Astrocyte (in vitro differentiated cells and primary cell): ENCODE measurements around the gene AP3S2. TPM values are rescaled to one million over a fixed set of nuclear protein-coding genes. Genes with fewer than 3 reads are reported as not detected.

Experiments
- DNase-seq: peaks from one replicate; pipeline ENCODE4 v3.0.0-alpha.2; 2010; ENCODE audit warnings: low read depth
- FAIRE-seq: peaks from 2 replicates; lab custom pipeline; 2011; peaks lifted over from hg19 to GRCh38; lab: Jason Lieb, UNC
- H2AFZ ChIP-seq: 2 replicates; pipeline ENCODE4 v1.6.0; 2012; ENCODE audit warnings: low read depth, low read length, inconsistent platforms
- H3K27ac ChIP-seq: 2 replicates; pipeline ENCODE4 v1.5.1; 2011; ENCODE audit warnings: low read depth, low read length, inconsistent platforms
- H3K27me3 ChIP-seq: 2 replicates; pipeline ENCODE4 v1.6.0; 2011; ENCODE audit warnings: low read length, inconsistent platforms; ENCODE audit not compliant: insufficient read depth
- H3K36me3 ChIP-seq: 2 replicates; pipeline ENCODE4 v1.5.1; 2011; ENCODE audit warnings: low read length, inconsistent platforms; ENCODE audit not compliant: insufficient read depth
- H3K4me1 ChIP-seq: 2 replicates; pipeline ENCODE4 v1.5.1; 2011; ENCODE audit warnings: low read length, inconsistent platforms; ENCODE audit not compliant: insufficient read depth
- H3K4me2 ChIP-seq: 2 replicates; pipeline ENCODE4 v1.6.0; 2012; ENCODE audit warnings: low read length, inconsistent platforms
- H3K4me3 ChIP-seq: 2 replicates; pipeline ENCODE4 v1.5.1; 2011; ENCODE audit warnings: low read depth, mild to moderate bottlenecking, low read length, inconsistent platforms; ENCODE audit not compliant: insufficient read depth
- H3K79me2 ChIP-seq: 2 replicates; pipeline ENCODE4 v1.6.0; 2012; ENCODE audit warnings: mild to moderate bottlenecking, low read length, inconsistent platforms; ENCODE audit not compliant: insufficient read depth
- H3K9ac ChIP-seq: 2 replicates; pipeline ENCODE4 v1.6.0; 2012; ENCODE audit warnings: mild to moderate bottlenecking, low read length, inconsistent platforms
- H3K9me3 ChIP-seq: 2 replicates; pipeline ENCODE4 v1.5.1; 2012; ENCODE audit warnings: low read depth, mild to moderate bottlenecking, low read length, inconsistent platforms; ENCODE audit not compliant: insufficient read depth
- H4K20me1 ChIP-seq: 2 replicates; pipeline ENCODE4 v1.6.0; 2012; ENCODE audit warnings: low read length, inconsistent platforms; ENCODE audit not compliant: insufficient read depth
- H3K27ac Mint-ChIP-seq: one replicate; pipeline ENCODE4 v1.8.0; 2021; ENCODE audit warnings: mild to moderate bottlenecking, mixed read lengths; ENCODE audit not compliant: unreplicated experiment
- H3K27me3 Mint-ChIP-seq: one replicate; pipeline ENCODE4 v1.8.0; 2021; ENCODE audit warnings: low read depth, mixed read lengths; ENCODE audit not compliant: unreplicated experiment
- H3K36me3 Mint-ChIP-seq: one replicate; pipeline ENCODE4 v1.8.0; 2021; ENCODE audit warnings: low read depth, mixed read lengths; ENCODE audit not compliant: unreplicated experiment
- H3K4me1 Mint-ChIP-seq: one replicate; pipeline ENCODE4 v1.8.0; 2021; ENCODE audit warnings: low read depth, mixed read lengths; ENCODE audit not compliant: unreplicated experiment
- H3K4me3 Mint-ChIP-seq: one replicate; pipeline ENCODE4 v1.8.0; 2021; ENCODE audit warnings: mild to moderate bottlenecking, moderate library complexity, mixed read lengths; ENCODE audit not compliant: unreplicated experiment
- H3K9me3 Mint-ChIP-seq: one replicate; pipeline ENCODE4 v1.8.0; 2021; ENCODE audit warnings: mild to moderate bottlenecking, mixed read lengths; ENCODE audit not compliant: unreplicated experiment
- CTCF ChIP-seq: IDR thresholded peaks from 2 replicates; pipeline ENCODE4 v1.5.1; 2011; ENCODE audit warnings: low read depth, mild to moderate bottlenecking, inconsistent platforms, low read length, moderate library complexity; ENCODE audit not compliant: insufficient read depth
- EZH2 ChIP-seq: IDR thresholded peaks from 2 replicates; pipeline ENCODE4 v1.6.1; 2012; ENCODE audit warnings: mild to moderate bottlenecking, low read length, inconsistent platforms; ENCODE audit not compliant: insufficient read depth
- total RNA-seq: library from RNA; stranded (reverse); gene quantifications from 2 replicates; pipeline ENCODE4 v1.2.1, GENCODE V29; 2021

Gene AP3S2
- total RNA-seq, 1 donor from 2014 or later = 41.2 TPM

GRCh38 chr15:89799011-89799911 is 94.5 kb downstream of the AP3S2 start:
- peaks cover 3% of the 10 kb centered on the region for H3K4me1 Mint-ChIP-seq
- no peaks in the 10 kb centered on the region for H3K36me3 Mint-ChIP-seq
- no peak overlapping the region for H3K27ac Mint-ChIP-seq
- Histone ChIP-seq H3K27ac (no peak overlapping the region), H2AFZ (no peak overlapping the region), H3K9ac (no peak overlapping the region), H3K27me3 (no peaks in the 10 kb centered on the region), H3K9me3 (no peaks in the 10 kb centered on the region), H3K4me3 (no peak overlapping the region), H3K79me2 (no peaks in the 10 kb centered on the region), H3K36me3 (peaks cover 27% of the 10 kb centered on the region), H4K20me1 (peaks cover 11% of the 10 kb centered on the region), H3K4me1 (peaks cover 10% of the 10 kb centered on the region), H3K4me2 (no peak overlapping the region)
- TF ChIP-seq CTCF (no peak), EZH2 (no peak)
- H3K27me3 Mint-ChIP-seq = peaks cover 47% of the 10 kb centered on the region
- no peak for DNase-seq
- no peak overlapping the region for H3K4me3 Mint-ChIP-seq
- FAIRE-seq = no peak
- peaks cover 6% of the 10 kb centered on the region for H3K9me3 Mint-ChIP-seq

- Histone ChIP-seq H3K4me2 (no peak overlapping the region), H2AFZ (no peak overlapping the region), H3K79me2 (no peaks in the 10 kb centered on the region), H3K36me3 (peaks cover 27% of the 10 kb centered on the region), H3K9ac (no peak overlapping the region), H3K9me3 (no peaks in the 10 kb centered on the region), H3K4me3 (no peak overlapping the region), H3K27me3 (no peaks in the 10 kb centered on the region), H4K20me1 (peaks cover 11% of the 10 kb centered on the region), H3K4me1 (peaks cover 10% of the 10 kb centered on the region), H3K27ac (no peak overlapping the region)
- H3K27me3 Mint-ChIP-seq = peaks cover 49% of the 10 kb centered on the region
- FAIRE-seq (no peak), DNase-seq (no peak)
- H3K4me3 Mint-ChIP-seq = no peak overlapping the region
- H3K4me1 Mint-ChIP-seq = peaks cover 3% of the 10 kb centered on the region
- peak overlapping the region; percentile 14 for H3K27ac Mint-ChIP-seq
- H3K36me3 Mint-ChIP-seq = no peaks in the 10 kb centered on the region
- peaks cover 6% of the 10 kb centered on the region for H3K9me3 Mint-ChIP-seq
- no peak for TF ChIP-seq CTCF
- no peak for TF ChIP-seq EZH2
Observed at GRCh38 chr15:89797678-89798201, 96.1 kb downstream of the AP3S2 start.
